HepG2 (cell line): ENCODE results near the gene GRK6. TPM values are rescaled to one million over a fixed set of nuclear protein-coding genes. Genes with fewer than 3 reads are reported as not detected.

ENCODE experiments used
- ATAC-seq: fragments of 200-7000 bp; cut with Tn5 transposase; 3 replicates; pipeline ENCODE4 v1.9.1; 2020; ENCODE audit warnings: mild to moderate bottlenecking, moderate library complexity
- BruUV-seq: library from RNA; stranded (reverse); fragments of 400-500 nt; replicated peaks from 2 replicates; lab custom pipeline; 2021; lab: Mats Ljungman, UMichigan
- CTCF ChIA-PET: fragments of 300-600 bp; formaldehyde crosslinking; extraction: SDS; loops from one replicate; lab custom pipeline; 2021; ENCODE audit warnings: low total read pairs, inconsistent platforms, low intra/inter-chr PET ratio; lab: Yijun Ruan, JAX
- POLR2A ChIA-PET: fragments of 350-600 bp; sonication (Branson Sonifier 250); formaldehyde crosslinking; loops from one replicate; lab custom pipeline; 2020; ENCODE audit warnings: antibody characterized with exemption, inconsistent platforms; lab: Yijun Ruan, JAX
- DNase-seq: peaks from one replicate; pipeline ENCODE4 v3.0.0-alpha.2; 2015; ENCODE audit warnings: low spot score
- FAIRE-seq: peaks from 3 replicates; lab custom pipeline; 2011; peaks lifted over from hg19 to GRCh38; lab: Jason Lieb, UNC
- H2AFZ ChIP-seq: one replicate; pipeline ENCODE4 v1.6.1; 2011; ENCODE audit warnings: low read length, inconsistent platforms
- H3K27ac ChIP-seq: fragments of 300-600 bp; 3 replicates; pipeline ENCODE4 v1.8.0; 2011; ENCODE audit warnings: mixed run types, mild to moderate bottlenecking, mixed read lengths, low read length, inconsistent platforms; ENCODE audit not compliant: insufficient read depth; ENCODE audit errors: extremely low read length
- H3K27me3 ChIP-seq, 2 experiments: fragments of 200-600 bp in 1 of 2; 2 replicates in 1 of 2; 3 replicates in 1 of 2; pipeline versions ENCODE4 v1.6.0 to v1.8.0; 2011; ENCODE audit warnings: low read length in 2 of 2, mild to moderate bottlenecking in 2 of 2, moderate library complexity in 2 of 2, inconsistent platforms in 1 of 2; ENCODE audit not compliant: insufficient read depth in 2 of 2, control insufficient read depth in 1 of 2
- H3K36me3 ChIP-seq, 2 experiments: fragments of 200-600 bp in 1 of 2; replicated peaks in 1 of 2; 2 replicates in 1 of 2; 3 replicates in 1 of 2; pipeline versions ENCODE4 v1.5.1 to v1.8.0; 2011; ENCODE audit warnings: low read length in 2 of 2, inconsistent platforms in 1 of 2; ENCODE audit not compliant: insufficient read depth in 2 of 2, control insufficient read depth in 1 of 2
- H3K4me1 ChIP-seq: 2 replicates; pipeline ENCODE4 v1.5.1; 2012; ENCODE audit warnings: low read length, inconsistent platforms; ENCODE audit not compliant: insufficient read depth
- H3K4me2 ChIP-seq: 2 replicates; pipeline ENCODE4 v1.6.0; 2011; ENCODE audit warnings: low read depth, low read length, inconsistent platforms
- H3K4me3 ChIP-seq, 3 experiments: fragments of 200-600 bp in 1 of 3; sonication (generic), shearing (Covaris generic) in 1 of 3; replicated peaks in 1 of 3; 2 replicates each; pipeline ENCODE4 v1.5.1; 2011 to 2016; ENCODE audit warnings: low read length in 3 of 3, inconsistent platforms in 2 of 3, low read depth in 2 of 3, mild to moderate bottlenecking in 2 of 3, control low read depth in 1 of 3, mixed read lengths in 1 of 3; ENCODE audit not compliant: insufficient read depth in 1 of 3
- H3K79me2 ChIP-seq: one replicate; pipeline ENCODE4 v1.6.1; 2011; ENCODE audit warnings: low read length, inconsistent platforms; ENCODE audit not compliant: insufficient read depth
- H3K9ac ChIP-seq: 2 replicates; pipeline ENCODE4 v1.6.0; 2011; ENCODE audit warnings: mild to moderate bottlenecking, low read depth, low read length, inconsistent platforms; ENCODE audit not compliant: insufficient read depth
- H3K9me3 ChIP-seq: 2 replicates; pipeline ENCODE4 v1.5.1; 2012; ENCODE audit warnings: mild to moderate bottlenecking, low read length
- H4K20me1 ChIP-seq: 2 replicates; pipeline ENCODE4 v1.6.0; 2011; ENCODE audit warnings: inconsistent platforms, mild to moderate bottlenecking, low read length, moderate library complexity; ENCODE audit not compliant: insufficient read depth
- ATF3 ChIP-seq: sonication (generic); formaldehyde crosslinking; IDR thresholded peaks from 2 replicates; pipeline ENCODE4 v1.4.0; 2020; ENCODE audit warnings: missing genetic modification reagents
- GTF2F1 ChIP-seq: fragments of 150-350 bp; IDR thresholded peaks from 2 replicates; pipeline ENCODE4 v1.6.1; 2014; ENCODE audit warnings: low read length
- HMG20A ChIP-seq: IDR thresholded peaks from 2 replicates; pipeline ENCODE4 v1.6.1; 2016; ENCODE audit warnings: borderline replicate concordance
- HOXA9 ChIP-seq: sonication (generic); formaldehyde crosslinking; IDR thresholded peaks from 2 replicates; pipeline ENCODE4 v1.8.1; 2022; ENCODE audit warnings: missing genetic modification reagents, mild to moderate bottlenecking, moderate library complexity, borderline replicate concordance
- RBM39 ChIP-seq: fragments of 200-400 bp; formaldehyde crosslinking; IDR thresholded peaks from one replicate; pipeline ENCODE4 v1.6.1; 2018; ENCODE audit warnings: antibody characterized with exemption, mild to moderate bottlenecking, low read depth, low read length; ENCODE audit not compliant: poor library complexity, severe bottlenecking
- SALL1 ChIP-seq: sonication (generic); formaldehyde crosslinking; IDR thresholded peaks from 2 replicates; pipeline ENCODE4 v1.8.0; 2022; ENCODE audit warnings: mild to moderate bottlenecking, missing genetic modification reagents
- TFAP4 ChIP-seq: sonication (generic); IDR thresholded peaks from 2 replicates; pipeline ENCODE4 v1.6.1; 2016; ENCODE audit warnings: low read depth, borderline replicate concordance
- ZNF143 ChIP-seq: sonication (generic); formaldehyde crosslinking; IDR thresholded peaks from 2 replicates; pipeline ENCODE4 v1.4.0; 2020; ENCODE audit warnings: missing genetic modification reagents
- ZNF333 ChIP-seq: sonication (generic); formaldehyde crosslinking; IDR thresholded peaks from 2 replicates; pipeline ENCODE4 v1.4.0; 2020; ENCODE audit warnings: mild to moderate bottlenecking, missing genetic modification reagents, borderline replicate concordance
- ZNF674 ChIP-seq: sonication (generic); formaldehyde crosslinking; IDR thresholded peaks from 2 replicates; pipeline ENCODE4 v1.5.0; 2020; ENCODE audit warnings: low read depth, mild to moderate bottlenecking, missing genetic modification reagents
- ZNF841 ChIP-seq: sonication (generic); formaldehyde crosslinking; IDR thresholded peaks from 2 replicates; pipeline ENCODE4 v1.8.1; 2023; ENCODE audit warnings: missing genetic modification reagents, borderline replicate concordance
- ZNF883 ChIP-seq: sonication (generic); formaldehyde crosslinking; IDR thresholded peaks from 2 replicates; pipeline ENCODE4 v1.5.1; 2020; ENCODE audit warnings: mild to moderate bottlenecking, missing genetic modification reagents; ENCODE audit errors: not compliant biosample characterization
- ZSCAN31 ChIP-seq: sonication (generic); formaldehyde crosslinking; IDR thresholded peaks from 2 replicates; pipeline ENCODE4 v1.5.0; 2020; ENCODE audit warnings: low read depth, mild to moderate bottlenecking, missing genetic modification reagents
- ZSCAN9 ChIP-seq: IDR thresholded peaks from 2 replicates; pipeline ENCODE4 v1.6.1; 2016; ENCODE audit warnings: borderline replicate concordance
- WGBS: methylation state at CpG from one replicate; pipeline ENCODE4 v1.1.6; 2017; ENCODE audit warnings: low lambda C conversion rate; 5-methylcytosine and 5-hydroxymethylcytosine counted together
- in situ Hi-C: cut with HindIII; loops from 2 replicates; pipeline ENCODE4 v1.10.0; 2017; ENCODE audit warnings: low pct_unique_long_range_greater_than_20kb; ENCODE audit not compliant: extremely low pct_ligation_motif_present
- intact Hi-C: fragments of 100-400 bp; cut with micrococcal nuclease; formaldehyde crosslinking; loops from one replicate; pipeline ENCODE4 v1.10.0; 2022; ENCODE audit not compliant: unreplicated experiment
- polyA plus RNA-seq, 8 experiments: library from polyadenylated mRNA; depleted of rRNA in 3 of 8; stranded (reverse) in 7 of 8; unstranded in 1 of 8; fragments of >200 nt; fragmentation: Illumina TruSeq in 4 of 8; extraction: Trizol in 4 of 8; gene quantifications; 2 replicates each; pipeline versions ENCODE4 v1.2.1 to v1.2.3, GENCODE V29; 2011 to 2016; ENCODE audit warnings: low read depth in 4 of 8, missing spikeins in 1 of 8, mixed read lengths in 1 of 8; ENCODE audit not compliant: insufficient read depth in 1 of 8
- total RNA-seq, 5 experiments: library from RNA; depleted of rRNA; stranded (reverse); fragments of >200 nt; fragmentation: Illumina TruSeq; extraction: Trizol; gene quantifications; 2 replicates each; pipeline ENCODE4 v1.2.3, GENCODE V29; 2016; ENCODE audit warnings: low read depth in 1 of 5
- TF ChIP-seq, protein P1 (sequence below): sonication (generic); formaldehyde crosslinking; IDR thresholded peaks from 2 replicates; pipeline ENCODE4 v1.5.0; 2020; ENCODE audit warnings: missing genetic modification reagents

Gene GRK6
- total and polyA plus RNA-seq, 2 of the 13 experiments (the other 11 are each of a cell fraction or from before 2014, with no cell fraction given) = 13.2 to 19.9 TPM

GRCh38 chr5:177467436-177467835, 41.0 kb downstream of the GRK6 start:
- Histone ChIP-seq H3K4me2 (no peak overlapping the region), H3K4me3 (no peak overlapping the region), H3K27ac (no peak overlapping the region), H2AFZ (no peak overlapping the region), H3K4me1 (peaks cover 15% of the 10 kb centered on the region), H4K20me1 (peaks cover 9% of the 10 kb centered on the region; the same call in 1 of the 2 replicates), H3K79me2 (peaks cover 3% of the 10 kb centered on the region), H3K9me3 (no peaks in the 10 kb centered on the region), H3K9ac (no peak overlapping the region), H3K36me3 (peaks cover 3 to 16% of the 10 kb centered on the region in 2 experiments; a peak in 3 of 5 replicates), H3K27me3 (no peaks in the 10 kb centered on the region)
- intact Hi-C loops = no loop called here
- WGBS = 98% methylated on average over 16 of the region's 31 CpGs
- DNase-seq (no peak), ATAC-seq (no peak), FAIRE-seq (no peak)
- in situ Hi-C loops = loop anchor here (25.0 kb wide), 1 partner anchor 355 kb away; no protein-coding TSS in a partner anchor
- no TSS peak for BruUV-seq
- TF ChIP-seq TFAP4 = no peak
- TF ChIP-seq HMG20A (CRISPR knock-in tag) = no peak
- no peak for TF ChIP-seq ZNF674 (CRISPR knock-in tag)
- TF ChIP-seq ZNF883 (CRISPR knock-in tag) = no peak
- no peak for TF ChIP-seq HOXA9 (CRISPR knock-in tag)
- no peak for TF ChIP-seq RBM39
- TF ChIP-seq GTF2F1 = no peak
- no peak for TF ChIP-seq ZNF841 (CRISPR knock-in tag)
- TF ChIP-seq ATF3 = no peak
- no peak for TF ChIP-seq ZNF143 (CRISPR knock-in tag)
- TF ChIP-seq, protein P1, sequence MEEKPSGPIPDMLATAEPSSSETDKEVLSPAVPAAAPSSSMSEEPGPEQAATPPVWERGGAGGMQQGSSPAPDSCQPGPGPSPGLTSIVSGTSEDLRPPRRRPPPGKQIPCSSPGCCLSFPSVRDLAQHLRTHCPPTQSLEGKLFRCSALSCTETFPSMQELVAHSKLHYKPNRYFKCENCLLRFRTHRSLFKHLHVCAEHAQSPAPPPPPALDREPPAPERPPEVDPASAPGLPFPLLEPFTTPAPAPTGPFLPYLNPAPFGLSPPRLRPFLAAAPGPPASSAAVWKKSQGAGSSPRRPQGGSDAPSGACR = no peak
- TF ChIP-seq ZSCAN9 (CRISPR knock-in tag) = no peak
- no peak for TF ChIP-seq SALL1 (CRISPR knock-in tag)
- no peak for TF ChIP-seq ZNF333
- no peak for TF ChIP-seq ZSCAN31
- CTCF ChIA-PET = no interaction called here
- POLR2A ChIA-PET = no interaction called here
